LNCAP (cell line): ENCODE measurements around the gene ARID1A.

Source experiments
- TF ChIP-seq, protein P1 (sequence below): fragments of 450-650 bp; IDR thresholded peaks from 2 replicates; pipeline ENCODE4 v1.5.1; 2017; ENCODE audit warnings: mild to moderate bottlenecking

The ARID1A gene

DNA sequence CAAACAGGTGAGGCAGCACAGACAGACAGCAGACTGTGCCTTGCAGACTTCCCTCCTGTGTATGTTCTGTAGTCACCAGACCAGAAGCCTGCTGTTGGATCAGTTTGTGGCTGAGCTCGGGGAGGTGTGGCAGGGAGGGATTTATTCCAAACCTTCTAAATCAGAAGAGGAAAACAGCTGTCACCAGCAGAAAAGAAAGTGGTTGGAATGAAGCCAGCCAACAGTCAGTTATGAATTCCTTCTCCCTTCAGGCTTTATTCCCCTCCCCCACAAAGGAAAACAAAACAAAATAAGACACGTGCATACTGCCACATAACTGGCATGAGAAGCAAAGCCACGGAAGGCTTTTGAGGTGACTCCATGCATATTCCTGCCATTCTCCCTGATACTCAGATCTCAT lies 72.9 kb downstream of the ARID1A start:
- TF ChIP-seq, protein P1, sequence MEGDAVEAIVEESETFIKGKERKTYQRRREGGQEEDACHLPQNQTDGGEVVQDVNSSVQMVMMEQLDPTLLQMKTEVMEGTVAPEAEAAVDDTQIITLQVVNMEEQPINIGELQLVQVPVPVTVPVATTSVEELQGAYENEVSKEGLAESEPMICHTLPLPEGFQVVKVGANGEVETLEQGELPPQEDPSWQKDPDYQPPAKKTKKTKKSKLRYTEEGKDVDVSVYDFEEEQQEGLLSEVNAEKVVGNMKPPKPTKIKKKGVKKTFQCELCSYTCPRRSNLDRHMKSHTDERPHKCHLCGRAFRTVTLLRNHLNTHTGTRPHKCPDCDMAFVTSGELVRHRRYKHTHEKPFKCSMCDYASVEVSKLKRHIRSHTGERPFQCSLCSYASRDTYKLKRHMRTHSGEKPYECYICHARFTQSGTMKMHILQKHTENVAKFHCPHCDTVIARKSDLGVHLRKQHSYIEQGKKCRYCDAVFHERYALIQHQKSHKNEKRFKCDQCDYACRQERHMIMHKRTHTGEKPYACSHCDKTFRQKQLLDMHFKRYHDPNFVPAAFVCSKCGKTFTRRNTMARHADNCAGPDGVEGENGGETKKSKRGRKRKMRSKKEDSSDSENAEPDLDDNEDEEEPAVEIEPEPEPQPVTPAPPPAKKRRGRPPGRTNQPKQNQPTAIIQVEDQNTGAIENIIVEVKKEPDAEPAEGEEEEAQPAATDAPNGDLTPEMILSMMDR = no peak

DNA sequence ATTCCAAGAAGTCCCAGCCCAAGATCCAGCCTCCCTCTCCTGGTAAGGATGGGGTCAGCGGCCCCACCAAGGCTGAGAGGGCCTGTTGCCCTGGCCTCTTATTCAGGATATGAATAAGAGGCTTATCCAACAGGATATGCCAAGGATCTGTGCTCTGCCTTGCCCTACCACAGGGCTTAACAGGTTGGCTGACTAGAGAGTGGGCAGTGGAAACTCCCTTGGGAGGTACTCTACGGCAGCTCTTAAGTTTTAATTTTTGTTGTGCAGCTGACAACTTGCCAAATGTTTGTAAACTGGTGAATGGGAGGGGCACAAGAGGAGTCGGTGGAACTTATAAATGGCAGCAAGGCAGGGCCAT lies 75.4 kb downstream of the ARID1A start:
- TF ChIP-seq, protein P1 = no peak

DNA sequence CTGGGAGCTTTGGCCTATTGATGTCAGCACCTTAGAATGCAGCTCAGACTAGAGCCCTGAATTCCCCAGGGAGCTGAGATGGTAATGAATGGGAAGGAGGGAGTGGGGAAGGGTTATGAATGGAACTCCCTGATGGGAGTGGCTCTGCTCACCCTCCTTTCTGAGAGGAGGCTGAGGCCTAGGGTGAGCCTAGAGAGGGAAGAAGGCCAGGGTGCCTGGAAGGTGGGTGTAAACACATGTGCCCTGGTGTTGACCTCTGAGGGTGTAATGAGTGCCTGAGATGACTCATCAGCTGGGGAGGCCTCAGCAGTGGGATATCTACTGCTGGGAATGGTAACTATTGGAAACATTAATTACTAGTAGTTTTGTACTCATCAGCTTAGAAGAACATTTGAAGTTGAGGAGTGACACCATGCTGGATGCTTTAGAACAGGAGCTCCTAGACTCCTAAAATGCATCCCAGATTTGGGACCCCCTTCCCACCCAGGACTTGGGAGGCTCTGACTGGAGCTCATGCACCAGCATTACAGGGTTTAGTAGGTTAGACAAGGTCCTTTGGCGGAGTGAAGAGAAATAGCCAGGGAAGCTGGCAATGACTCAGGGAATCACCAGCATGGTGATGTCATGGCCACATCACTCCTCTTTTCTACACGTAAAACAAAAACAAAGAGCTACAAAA lies 76.0 kb downstream of the ARID1A start:
- TF ChIP-seq, protein P1 = no peak

DNA sequence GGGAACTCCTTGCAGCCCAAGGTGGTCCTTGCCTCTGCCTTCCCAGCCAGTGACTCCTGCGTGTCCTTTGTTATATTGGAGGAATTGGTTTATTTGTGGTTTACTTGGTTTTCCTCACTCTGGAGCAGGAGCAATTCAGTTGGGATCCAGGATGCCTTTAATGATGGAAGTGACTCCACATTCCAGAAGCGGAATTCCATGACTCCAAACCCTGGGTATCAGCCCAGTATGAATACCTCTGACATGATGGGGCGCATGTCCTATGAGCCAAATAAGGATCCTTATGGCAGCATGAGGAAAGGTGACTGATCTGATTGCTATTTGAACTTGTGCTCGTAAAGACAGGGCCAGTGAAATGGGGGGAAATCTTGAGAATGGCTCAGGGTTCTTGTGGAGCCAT lies 76.9 kb downstream of the ARID1A start:
- TF ChIP-seq, protein P1 = no peak

DNA sequence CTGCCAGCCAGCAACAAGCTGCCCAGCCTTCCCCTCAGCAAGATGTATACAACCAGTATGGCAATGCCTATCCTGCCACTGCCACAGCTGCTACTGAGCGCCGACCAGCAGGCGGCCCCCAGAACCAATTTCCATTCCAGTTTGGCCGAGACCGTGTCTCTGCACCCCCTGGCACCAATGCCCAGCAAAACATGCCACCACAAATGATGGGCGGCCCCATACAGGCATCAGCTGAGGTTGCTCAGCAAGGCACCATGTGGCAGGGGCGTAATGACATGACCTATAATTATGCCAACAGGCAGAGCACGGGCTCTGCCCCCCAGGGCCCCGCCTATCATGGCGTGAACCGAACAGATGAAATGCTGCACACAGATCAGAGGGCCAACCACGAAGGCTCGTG lies 78.6 kb downstream of the ARID1A start:
- TF ChIP-seq, protein P1 = no peak

DNA sequence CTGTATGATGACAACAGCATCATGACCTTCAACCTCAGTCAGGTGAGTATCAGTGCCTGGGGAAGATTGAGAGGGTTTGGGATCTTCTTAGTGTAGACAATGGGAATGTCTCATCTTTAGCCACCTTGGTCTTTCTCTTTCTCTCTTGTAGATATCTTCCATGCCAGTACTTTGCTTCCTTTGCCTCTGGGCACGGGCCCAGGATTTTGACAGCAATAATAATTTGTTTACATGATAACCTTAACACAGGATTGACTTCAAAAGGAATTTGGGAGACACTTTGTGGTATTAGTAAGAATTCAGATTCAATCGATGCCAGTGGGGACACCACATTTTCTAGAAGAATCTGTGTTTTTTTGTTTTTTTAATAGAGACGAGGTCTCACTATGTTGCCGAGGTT lies 79.9 kb downstream of the ARID1A start:
- TF ChIP-seq, protein P1 = no peak

DNA sequence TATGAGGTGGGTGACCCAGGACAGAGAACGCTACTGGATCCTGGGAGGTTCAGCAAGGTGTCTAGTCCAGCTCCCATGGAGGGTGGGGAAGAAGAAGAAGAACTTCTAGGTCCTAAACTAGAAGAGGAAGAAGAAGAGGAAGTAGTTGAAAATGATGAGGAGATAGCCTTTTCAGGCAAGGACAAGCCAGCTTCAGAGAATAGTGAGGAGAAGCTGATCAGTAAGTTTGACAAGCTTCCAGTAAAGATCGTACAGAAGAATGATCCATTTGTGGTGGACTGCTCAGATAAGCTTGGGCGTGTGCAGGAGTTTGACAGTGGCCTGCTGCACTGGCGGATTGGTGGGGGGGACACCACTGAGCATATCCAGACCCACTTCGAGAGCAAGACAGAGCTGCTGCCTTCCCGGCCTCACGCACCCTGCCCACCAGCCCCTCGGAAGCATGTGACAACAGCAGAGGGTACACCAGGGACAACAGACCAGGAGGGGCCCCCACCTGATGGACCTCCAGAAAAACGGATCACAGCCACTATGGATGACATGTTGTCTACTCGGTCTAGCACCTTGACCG lies 83.4 kb downstream of the ARID1A start:
- TF ChIP-seq, protein P1 = no peak
